KOPT-K1 (cell line): ENCODE results near the gene ZNFX1.

Experiments
- H3K27ac ChIP-seq: fragments of 200-600 bp; sonication (generic); 2 replicates; pipeline ENCODE4 v1.5.1; 2016; ENCODE audit warnings: antibody characterized with exemption, mild to moderate bottlenecking, low read depth, low read length; ENCODE audit not compliant: poor library complexity, severe bottlenecking
- H3K36me3 ChIP-seq: fragments of 200-600 bp; sonication (generic); 2 replicates; pipeline ENCODE4 v1.5.1; 2017; ENCODE audit warnings: antibody characterized with exemption, mild to moderate bottlenecking, low read length, moderate library complexity; ENCODE audit not compliant: insufficient read depth
- H3K9me3 ChIP-seq: fragments of 200-600 bp; sonication (generic); 2 replicates; pipeline ENCODE4 v1.5.1; 2017; ENCODE audit warnings: antibody characterized with exemption, low read length, mild to moderate bottlenecking; ENCODE audit not compliant: insufficient read depth, poor library complexity, severe bottlenecking

The ZNFX1 gene

GRCh38 chr20:49285813-49286494 is 8.1 kb upstream of the ZNFX1 start:
- H3K36me3 ChIP-seq = peaks cover 100% of the 10 kb centered on the region
- peaks cover 22% of the 10 kb centered on the region for H3K9me3 ChIP-seq
- no peak overlapping the region for H3K27ac ChIP-seq

DNA sequence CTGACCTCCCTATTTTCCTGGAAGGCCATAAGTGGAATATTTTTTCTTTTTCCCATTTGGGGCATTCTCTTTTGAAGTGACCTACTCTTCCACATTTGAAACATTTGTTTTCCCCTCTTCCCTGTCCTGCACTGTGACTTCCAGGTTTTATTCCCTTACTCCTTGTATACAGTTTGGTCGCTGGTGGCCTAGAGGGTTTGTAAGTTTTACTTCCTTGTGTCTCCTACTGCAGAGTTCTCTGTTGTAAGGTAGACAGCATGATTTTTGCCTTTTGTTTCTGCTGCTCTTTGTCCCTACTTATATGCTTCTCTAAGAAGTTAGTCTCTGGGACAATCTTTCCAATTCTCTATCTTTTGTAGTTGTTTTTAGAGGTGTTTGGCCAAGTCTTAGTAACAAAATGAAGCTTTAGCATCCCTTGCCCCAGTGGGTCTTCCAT is 7.4 kb upstream of the ZNFX1 start:
- Histone ChIP-seq H3K27ac (no peak overlapping the region), H3K9me3 (peaks cover 27% of the 10 kb centered on the region), H3K36me3 (peaks cover 100% of the 10 kb centered on the region)

DNA sequence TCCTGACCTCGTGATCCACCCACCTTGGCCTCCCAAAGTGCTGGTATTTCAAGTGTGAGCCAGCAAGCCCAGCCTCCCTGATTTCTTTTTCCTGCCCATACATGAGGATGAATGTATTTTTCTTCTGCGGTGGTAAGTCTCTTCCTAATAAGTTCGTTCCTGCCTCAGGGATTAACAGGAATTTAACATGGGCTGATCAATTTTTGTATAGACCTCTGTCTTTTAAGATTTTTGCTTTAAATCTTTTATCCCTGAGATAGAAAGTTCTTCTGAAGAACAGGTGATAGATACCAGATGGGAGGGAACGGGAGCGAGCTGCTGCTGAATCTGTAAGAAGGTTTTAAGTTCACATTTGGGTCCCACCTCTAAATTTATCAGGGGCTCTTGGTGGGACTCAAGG is 7.0 kb upstream of the ZNFX1 start:
- Histone ChIP-seq H3K9me3 (peaks cover 27% of the 10 kb centered on the region), H3K36me3 (peaks cover 100% of the 10 kb centered on the region), H3K27ac (no peak overlapping the region)

DNA sequence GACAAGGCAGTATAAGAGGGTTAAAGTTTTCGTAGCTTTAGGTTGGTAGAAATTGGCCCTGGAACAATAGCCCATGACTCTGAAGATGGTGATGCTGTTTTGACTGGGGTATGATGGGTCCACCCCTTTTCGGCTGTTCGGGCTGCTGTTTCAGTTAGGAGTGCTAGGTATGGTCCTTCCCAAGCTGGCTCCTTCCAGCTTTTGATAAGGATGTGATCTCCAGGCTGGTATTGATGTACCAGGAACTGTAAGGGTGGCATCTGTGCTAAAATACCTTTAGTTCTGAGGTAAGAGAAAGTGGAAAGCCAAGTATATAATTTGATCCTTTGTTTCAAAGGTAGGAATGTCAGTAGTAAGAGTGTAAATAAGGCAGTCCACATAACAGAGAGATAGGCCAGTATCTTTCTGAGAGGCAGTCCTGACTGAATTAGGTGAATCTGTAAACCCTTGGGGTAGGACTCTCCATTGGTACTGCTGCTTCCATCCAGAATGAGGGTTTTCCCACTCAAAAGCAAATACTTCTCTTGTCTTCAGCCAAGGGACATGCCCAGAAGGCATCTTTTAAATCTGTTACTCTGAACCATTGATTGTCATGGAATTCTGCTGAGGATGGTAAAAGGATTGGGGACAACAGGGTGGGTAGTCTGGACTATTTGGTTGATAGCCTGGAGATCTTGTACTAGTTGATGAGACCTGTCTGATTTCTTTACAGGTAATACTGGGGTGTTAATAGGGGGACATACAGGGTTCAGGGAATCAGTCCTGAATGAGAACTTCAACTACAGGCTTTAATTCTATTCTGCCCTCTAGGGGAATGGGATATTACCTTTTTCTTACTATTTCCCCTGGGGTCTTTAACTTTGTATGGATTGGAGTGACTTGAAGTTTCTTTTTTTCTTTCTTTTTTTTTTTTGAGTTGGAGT is 6.1 kb upstream of the ZNFX1 start:
- peaks cover 100% of the 10 kb centered on the region for H3K36me3 ChIP-seq
- H3K27ac ChIP-seq = no peak overlapping the region
- H3K9me3 ChIP-seq = peaks cover 27% of the 10 kb centered on the region

GRCh38 chr20:49283176-49283702 is 5.4 kb upstream of the ZNFX1 start:
- Histone ChIP-seq H3K27ac (no peak overlapping the region), H3K9me3 (peaks cover 27% of the 10 kb centered on the region), H3K36me3 (peaks cover 97% of the 10 kb centered on the region)

DNA sequence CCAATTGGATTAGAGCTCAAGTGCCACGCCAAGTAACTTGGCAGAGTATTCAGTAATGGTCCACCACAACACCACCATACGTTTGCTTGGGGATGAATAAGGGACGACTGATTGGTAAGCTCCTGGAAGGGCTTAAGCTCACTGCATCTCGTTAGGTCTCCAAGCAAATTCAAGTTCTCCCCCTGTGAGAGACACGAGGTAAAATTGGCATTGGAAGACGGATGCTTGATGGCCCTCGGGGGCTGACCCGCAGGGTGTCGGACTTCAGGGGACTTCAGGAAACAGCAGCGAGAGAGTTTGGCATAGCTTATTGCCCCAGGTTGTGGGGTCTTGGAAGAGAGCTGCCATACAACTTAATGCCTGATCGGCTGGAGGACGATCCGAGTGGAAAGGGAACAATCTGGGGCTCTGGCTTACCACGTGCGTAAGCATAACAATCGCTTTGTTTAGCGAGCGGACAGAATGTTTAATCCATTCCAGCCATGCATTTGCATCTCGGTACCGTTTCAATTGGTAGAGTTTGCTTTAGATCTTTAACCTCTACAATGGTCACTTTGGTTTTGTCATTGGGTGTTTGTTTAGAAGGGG is 4.8 kb upstream of the ZNFX1 start:
- H3K27ac ChIP-seq = no peak overlapping the region

GRCh38 chr20:49281913-49282467 is 4.1 kb upstream of the ZNFX1 start:
- Histone ChIP-seq H3K27ac (no peak overlapping the region), H3K9me3 (peaks cover 26% of the 10 kb centered on the region), H3K36me3 (peaks cover 84% of the 10 kb centered on the region)

More for the DNA sequence above, 4.8 kb upstream of the ZNFX1 start:
- peaks cover 27% of the 10 kb centered on the region for H3K9me3 ChIP-seq
- H3K36me3 ChIP-seq = peaks cover 91% of the 10 kb centered on the region

GRCh38 chr20:49281059-49281912 is 3.4 kb upstream of the ZNFX1 start:
- H3K9me3 ChIP-seq = peaks cover 19% of the 10 kb centered on the region
- peak overlapping the region; percentile 94 for H3K27ac ChIP-seq
- H3K36me3 ChIP-seq = peaks cover 77% of the 10 kb centered on the region

DNA sequence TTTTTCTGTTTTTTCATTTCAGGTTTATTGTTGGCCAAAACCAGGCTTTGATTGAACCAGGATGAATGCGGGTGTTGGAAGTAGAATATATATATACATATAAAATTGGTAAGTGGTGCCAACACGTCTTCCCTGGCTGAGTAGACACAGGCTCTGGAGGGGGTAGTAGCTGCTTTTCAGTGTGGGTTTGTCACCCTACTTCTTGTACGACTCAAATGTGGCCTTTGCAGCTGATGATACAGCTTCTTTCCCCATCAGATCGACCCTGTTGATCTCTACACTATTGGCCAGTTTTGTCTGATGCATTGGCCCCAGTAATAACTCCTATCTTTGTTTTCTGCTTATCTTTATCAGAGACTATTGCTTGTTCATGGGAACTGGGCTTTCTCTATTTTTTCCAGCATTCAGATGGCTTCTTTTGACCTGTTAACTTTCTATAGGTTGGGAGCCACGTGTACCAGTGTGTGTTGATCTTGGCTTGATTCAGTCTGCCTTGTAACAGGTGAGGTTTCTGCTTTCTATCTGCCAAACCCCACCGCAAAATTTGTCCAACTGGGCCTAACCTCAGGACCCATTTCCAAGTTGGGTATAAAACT is 2.7 kb upstream of the ZNFX1 start:
- Histone ChIP-seq H3K36me3 (peaks cover 72% of the 10 kb centered on the region), H3K9me3 (peaks cover 11% of the 10 kb centered on the region), H3K27ac (peak overlapping the region; percentile 94)

DNA sequence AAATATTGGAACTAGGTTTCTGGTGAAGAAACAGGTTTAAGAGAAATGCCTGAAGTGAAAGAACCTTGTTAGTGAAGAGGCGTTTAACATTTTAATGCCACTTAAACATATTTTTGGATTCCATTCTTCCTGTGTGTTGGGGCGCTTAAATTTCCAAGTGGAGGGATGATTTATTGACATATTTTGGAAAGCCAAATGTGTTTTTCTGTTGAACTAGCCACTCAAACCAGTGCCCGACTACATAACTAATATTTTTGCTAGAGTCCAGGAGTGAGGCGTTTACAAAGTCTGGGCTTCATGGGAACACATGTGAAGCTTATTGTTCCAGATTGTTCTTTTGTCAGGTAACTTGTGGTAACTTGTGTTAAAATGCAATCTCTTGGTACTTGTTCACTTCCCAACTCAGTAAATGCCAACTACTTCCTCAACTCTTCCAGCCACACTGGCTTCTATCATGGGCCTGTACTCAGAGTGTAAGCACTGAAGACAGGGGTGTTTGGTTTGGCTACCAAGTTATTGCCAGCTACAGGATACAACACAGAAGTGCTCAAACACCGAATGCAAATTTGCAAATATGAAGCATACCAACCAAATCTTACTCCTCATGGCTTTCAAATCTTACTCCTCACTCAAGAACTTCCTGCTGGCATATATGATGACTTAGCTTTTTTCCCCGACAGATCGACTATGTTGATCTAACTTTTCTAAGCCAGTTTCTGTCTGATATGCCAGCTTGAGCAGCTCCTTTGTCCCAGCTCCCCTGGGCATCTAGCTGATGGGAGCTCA is 2.0 kb upstream of the ZNFX1 start:
- peak overlapping the region; percentile 94 for H3K27ac ChIP-seq
- H3K9me3 ChIP-seq = peaks cover 8% of the 10 kb centered on the region
- peaks cover 71% of the 10 kb centered on the region for H3K36me3 ChIP-seq

DNA sequence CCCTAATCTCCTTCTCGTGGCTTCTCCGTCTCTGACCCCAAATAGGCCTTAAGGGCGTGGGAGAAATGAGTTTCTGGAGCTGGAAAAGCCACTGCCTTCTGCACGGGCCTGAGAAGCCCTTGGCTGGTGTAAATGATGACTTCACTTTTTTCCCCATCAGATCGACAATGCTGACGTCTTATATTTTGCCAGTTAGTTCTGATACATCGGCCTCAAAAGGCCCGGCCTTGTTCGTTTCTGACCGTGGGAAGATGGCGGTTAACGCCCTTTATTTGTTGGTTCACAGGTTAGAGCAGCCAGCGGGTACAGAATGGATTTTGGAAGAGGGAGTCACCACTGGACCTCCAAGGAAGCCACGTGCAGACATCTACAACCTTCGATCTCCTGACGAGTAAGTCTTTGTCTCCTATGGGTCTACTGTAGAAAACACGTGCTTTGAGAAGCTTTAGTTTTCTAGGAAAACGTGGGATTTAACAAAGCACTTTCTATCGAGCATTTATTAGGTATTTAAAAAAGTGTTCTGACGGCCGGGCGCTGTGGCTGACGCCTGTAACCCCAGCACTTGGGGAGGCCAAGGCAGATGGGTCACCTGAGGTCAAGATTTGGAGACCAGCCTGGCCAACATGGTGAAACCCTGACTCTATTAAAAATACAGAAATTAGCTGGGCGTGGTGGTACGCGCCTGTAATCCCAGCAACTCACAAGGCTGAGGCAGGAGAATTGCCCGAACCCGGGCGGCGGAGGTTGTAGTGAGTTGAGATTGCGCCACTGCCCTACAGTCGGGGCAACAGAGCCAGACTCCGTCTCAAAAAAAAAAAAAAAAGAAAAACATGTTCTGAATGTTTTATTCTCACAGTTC is 1.2 kb upstream of the ZNFX1 start:
- H3K9me3 ChIP-seq = peaks cover 8% of the 10 kb centered on the region
- peak overlapping the region; percentile 94 for H3K27ac ChIP-seq
- peaks cover 63% of the 10 kb centered on the region for H3K36me3 ChIP-seq

DNA sequence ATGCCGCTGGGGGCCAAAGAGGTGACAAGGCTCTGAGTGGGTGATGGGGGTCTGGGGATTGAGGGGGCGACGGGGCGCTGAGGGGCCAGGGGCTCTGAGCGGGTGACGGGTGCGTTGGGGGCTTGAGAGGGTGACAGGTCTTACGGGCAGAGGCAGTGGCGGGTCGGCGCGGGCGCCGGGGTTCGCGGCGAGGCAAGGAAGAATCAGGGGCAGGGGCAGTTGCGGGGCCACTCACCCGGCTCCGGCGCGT is 146 bp downstream of the ZNFX1 start:
- Histone ChIP-seq H3K9me3 (peaks cover 8% of the 10 kb centered on the region), H3K36me3 (peaks cover 63% of the 10 kb centered on the region), H3K27ac (peak overlapping the region; percentile 94)
